ENCODE data around the gene ATP4B.

- TF ChIP-seq POLR2A (IDR thresholded peaks at IDR 0.05; ENCODE audit: low read length) (no peak), GATA1 (IDR thresholded peaks at IDR 0.05; ENCODE audit: low read depth, low read length) (no peak)
Measured at GRCh38 chr13:113646921-113647340, 11.1 kb downstream of the ATP4B start.
